Hepatocyte (in vitro differentiated cells): ENCODE data around the gene TCP11. TPM values are rescaled to one million over a fixed set of nuclear protein-coding genes. Genes with fewer than 3 reads are reported as not detected.

Experiments used
- DNase-seq: peaks from one replicate; pipeline ENCODE4 v3.0.0-alpha.2; 2016; ENCODE audit warnings: low spot score
- H2AFZ ChIP-seq: fragments of 200-600 bp; sonication (generic); 2 replicates; pipeline ENCODE4 v1.6.0; 2016; ENCODE audit warnings: antibody characterized with exemption, mild to moderate bottlenecking
- H3K27ac ChIP-seq: fragments of 200-600 bp; sonication (generic); 2 replicates; pipeline ENCODE4 v1.5.1; 2016; ENCODE audit warnings: mild to moderate bottlenecking
- H3K27me3 ChIP-seq: fragments of 200-600 bp; sonication (generic); 2 replicates; pipeline ENCODE4 v1.6.1; 2016
- H3K36me3 ChIP-seq: fragments of 200-600 bp; sonication (generic); replicated peaks from 2 replicates; pipeline ENCODE4 v1.5.1; 2016; ENCODE audit warnings: low read depth; ENCODE audit not compliant: insufficient read depth
- H3K4me1 ChIP-seq: fragments of 200-600 bp; sonication (generic); 2 replicates; pipeline ENCODE4 v1.5.1; 2016; ENCODE audit warnings: mild to moderate bottlenecking, moderate library complexity; ENCODE audit not compliant: insufficient read depth
- H3K4me2 ChIP-seq: fragments of 200-600 bp; sonication (generic); 2 replicates; pipeline ENCODE4 v1.6.0; 2016
- H3K4me3 ChIP-seq: fragments of 200-600 bp; sonication (generic); 2 replicates; pipeline ENCODE4 v1.5.1; 2016; ENCODE audit warnings: mild to moderate bottlenecking
- H3K79me2 ChIP-seq: fragments of 200-600 bp; sonication (generic); 2 replicates; pipeline ENCODE4 v1.6.0; 2017; ENCODE audit warnings: mild to moderate bottlenecking
- H3K9me2 ChIP-seq: fragments of 200-600 bp; sonication (generic); replicated peaks from 2 replicates; pipeline ENCODE4 v1.6.0; 2017; ENCODE audit warnings: mild to moderate bottlenecking; ENCODE audit not compliant: insufficient read depth
- H3K9me3 ChIP-seq: fragments of 200-600 bp; sonication (generic); 2 replicates; pipeline ENCODE4 v1.5.1; 2016; ENCODE audit warnings: low read depth, mild to moderate bottlenecking
- H4K20me1 ChIP-seq: fragments of 200-600 bp; sonication (generic); 2 replicates; pipeline ENCODE4 v1.6.0; 2016; ENCODE audit warnings: mild to moderate bottlenecking; ENCODE audit not compliant: insufficient read depth, poor library complexity, severe bottlenecking
- CTCF ChIP-seq: fragments of 200-600 bp; sonication (generic); IDR thresholded peaks from 2 replicates; pipeline ENCODE4 v1.5.1; 2016; ENCODE audit warnings: antibody characterized with exemption, mild to moderate bottlenecking; ENCODE audit not compliant: poor library complexity
- EZH2 ChIP-seq: fragments of 200-600 bp; sonication (generic); IDR thresholded peaks from 2 replicates; pipeline ENCODE4 v1.6.1; 2016; ENCODE audit warnings: antibody characterized with exemption, mild to moderate bottlenecking, borderline replicate concordance
- EZH2phosphoT487 ChIP-seq: fragments of 200-600 bp; sonication (generic); IDR thresholded peaks from one replicate; pipeline ENCODE4 v1.6.1; 2018; ENCODE audit warnings: antibody characterized with exemption, mild to moderate bottlenecking, low read depth, moderate library complexity; ENCODE audit not compliant: unreplicated experiment, severe bottlenecking
- WGBS: methylation state at CpG from one replicate; pipeline ENCODE4 v1.1.6; 2016; ENCODE audit warnings: low lambda C conversion rate; ENCODE audit errors: missing lambda C conversion rate; 5-methylcytosine and 5-hydroxymethylcytosine counted together
- polyA plus RNA-seq: library from polyadenylated mRNA; unstranded; fragments of >200 nt; fragmentation: Nextera tagmentation; extraction: Ambion mirVana; gene quantifications from 2 replicates; pipeline ENCODE4 v1.2.1, GENCODE V29; 2016
- total RNA-seq: library from RNA; depleted of rRNA; stranded (reverse); fragments of >200 nt; gene quantifications from 2 replicates; pipeline ENCODE4 v1.2.3, GENCODE V29; 2014

The TCP11 gene
- total and polyA plus RNA-seq, 2 experiments from 2014 or later: not detected

DNA sequence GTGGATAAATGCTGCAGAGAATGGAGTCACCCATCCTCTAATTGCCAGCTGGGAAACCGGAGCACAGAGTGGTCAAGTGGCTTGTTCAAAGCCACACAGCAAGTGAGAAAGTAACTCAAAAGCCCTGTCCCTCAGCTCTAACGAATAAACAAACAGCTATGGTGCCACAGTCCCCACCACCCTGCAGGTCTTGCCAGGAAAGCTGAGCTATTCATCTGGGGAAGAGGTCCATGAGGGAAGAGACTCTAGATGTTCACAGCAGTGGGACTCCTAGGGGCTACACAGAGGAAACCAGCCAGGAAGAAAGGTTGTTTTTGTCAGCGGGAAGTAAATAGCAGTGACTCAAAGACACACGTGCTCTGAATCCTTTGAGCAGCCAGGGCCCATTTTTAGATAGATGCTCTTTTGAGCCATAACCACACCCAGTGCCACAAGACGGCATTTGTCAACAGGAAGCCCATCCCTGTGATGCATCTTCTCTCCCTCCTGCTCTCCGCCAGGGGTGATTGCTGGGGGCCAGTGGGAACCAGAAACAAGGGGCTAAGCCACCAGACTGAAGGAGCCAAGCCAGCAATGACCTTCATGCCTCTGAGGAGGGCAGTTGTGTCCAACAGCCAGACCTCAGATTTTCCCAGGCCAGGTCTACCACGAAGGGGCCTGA lies 32.4 kb upstream of the TCP11 start:
- no peaks in the 10 kb centered on the region for H3K79me2 ChIP-seq
- no peak overlapping the region for H2AFZ ChIP-seq
- no peaks in the 10 kb centered on the region for H3K27me3 ChIP-seq
- H3K4me2 ChIP-seq: no peak overlapping the region
- 75% methylated on average over 7 of the region's 7 CpGs for WGBS
- no peaks in the 10 kb centered on the region for H4K20me1 ChIP-seq
- no peak overlapping the region for H3K27ac ChIP-seq
- H3K9me3 ChIP-seq: no peaks in the 10 kb centered on the region
- H3K4me1 ChIP-seq: no peaks in the 10 kb centered on the region
- no peaks in the 10 kb centered on the region for H3K36me3 ChIP-seq
- no peak overlapping the region for H3K4me3 ChIP-seq
- TF ChIP-seq EZH2 (no peak), EZH2phosphoT487 (no peak), CTCF (no peak)
- no peak for DNase-seq
- H3K9me2 ChIP-seq: no peaks in the 10 kb centered on the region

GRCh38 chr6:35173044-35173426 lies 31.9 kb upstream of the TCP11 start:
- H3K9me2 ChIP-seq: no peaks in the 10 kb centered on the region
- H3K9me3 ChIP-seq: no peaks in the 10 kb centered on the region
- H3K4me3 ChIP-seq: no peak overlapping the region
- H3K27me3 ChIP-seq: no peaks in the 10 kb centered on the region
- 56% methylated on average over 5 of the region's 5 CpGs for WGBS
- H3K79me2 ChIP-seq: no peaks in the 10 kb centered on the region
- no peaks in the 10 kb centered on the region for H3K36me3 ChIP-seq
- no peak overlapping the region for H3K4me2 ChIP-seq
- no peak overlapping the region for H2AFZ ChIP-seq
- H4K20me1 ChIP-seq: no peaks in the 10 kb centered on the region
- TF ChIP-seq EZH2 (no peak), EZH2phosphoT487 (no peak), CTCF (no peak)
- no peak for DNase-seq
- H3K4me1 ChIP-seq: no peaks in the 10 kb centered on the region
- H3K27ac ChIP-seq: no peak overlapping the region

DNA sequence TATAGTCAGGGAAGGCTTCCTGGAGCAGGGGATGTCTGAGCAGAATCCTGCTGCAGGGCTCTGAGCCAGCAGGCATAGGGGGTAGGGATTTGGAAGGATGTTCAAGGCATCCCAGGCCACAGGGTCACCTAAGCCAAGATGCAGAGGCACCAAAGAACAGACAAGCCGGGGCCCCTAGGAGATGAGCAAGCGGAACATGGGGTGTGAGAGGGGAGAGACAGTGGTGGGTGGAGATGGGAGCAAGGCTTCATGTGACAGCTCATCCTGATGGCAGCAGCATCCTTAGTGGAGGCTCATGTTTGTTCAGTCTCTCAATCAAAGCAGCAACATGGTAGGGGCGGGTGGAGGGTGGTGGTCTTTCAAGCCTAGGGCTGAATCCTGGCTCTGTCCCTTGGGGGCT lies 29.8 kb upstream of the TCP11 start:
- Histone ChIP-seq H3K4me2 (no peak overlapping the region), H3K27me3 (no peaks in the 10 kb centered on the region), H3K36me3 (no peaks in the 10 kb centered on the region), H3K27ac (no peak overlapping the region), H2AFZ (no peak overlapping the region), H3K4me1 (peaks cover 10% of the 10 kb centered on the region), H3K4me3 (no peak overlapping the region), H3K9me3 (no peaks in the 10 kb centered on the region), H3K9me2 (no peaks in the 10 kb centered on the region), H4K20me1 (no peaks in the 10 kb centered on the region), H3K79me2 (no peaks in the 10 kb centered on the region)
- TF ChIP-seq EZH2phosphoT487: no peak
- no peak for TF ChIP-seq EZH2
- no peak for TF ChIP-seq CTCF
- WGBS: 95% methylated on average over 3 of the region's 3 CpGs
- no peak for DNase-seq
